ENCODE results near the gene VAPB.

- no peak for TF ChIP-seq EZH2 (IDR thresholded peaks at IDR 0.05)
- TF ChIP-seq POLR2AphosphoS5 (IDR thresholded peaks at IDR 0.05; ENCODE audit: borderline replicate concordance, low read depth, low read length): no peak
These were observed 60.7 kb downstream of the VAPB start for GRCh38 chr20:58449681-58450221.

Data from SK-N-MC (cell line).